Erythroblast (primary cell): ENCODE data around the gene PPP1R15B.

Source experiments
- GATA1 ChIP-seq: IDR thresholded peaks from 2 replicates; pipeline ENCODE4 v1.6.1; 2011; ENCODE audit warnings: low read depth, mild to moderate bottlenecking, control low read depth, low read length, moderate library complexity
- POLR2A ChIP-seq: IDR thresholded peaks from 2 replicates; pipeline ENCODE4 v1.6.1; 2011; ENCODE audit warnings: mild to moderate bottlenecking, low read length

DNA sequence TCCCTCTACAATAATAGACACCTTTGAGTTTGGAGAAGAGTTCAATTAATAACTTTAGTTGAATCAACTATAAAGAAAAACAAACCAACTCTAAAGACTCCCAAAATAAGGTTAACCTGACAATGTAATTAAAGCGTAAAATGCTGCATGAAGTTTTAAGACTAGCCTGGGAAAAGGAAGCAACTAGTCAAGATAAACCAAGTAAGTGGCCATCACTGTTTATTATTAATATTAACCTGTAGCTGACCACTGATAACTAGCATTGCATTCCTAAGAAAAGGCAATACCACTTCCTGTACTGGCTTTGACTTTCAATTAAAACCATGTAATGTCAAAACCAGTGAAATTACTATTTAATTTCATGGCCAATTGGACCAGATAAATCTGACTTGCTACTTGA lies 3.0 kb downstream of the PPP1R15B start:
- peak; percentile 14 for TF ChIP-seq POLR2A
- TF ChIP-seq GATA1 = no peak
